K562 (cell line): ENCODE measurements around the gene GREB1.
A peak's percentile ranks its signal among the peaks of the same experiment; 100 is the strongest.

Source experiments
- ELF4 ChIP-seq: fragments of 450-650 bp; formaldehyde crosslinking; IDR thresholded peaks from 2 replicates; pipeline ENCODE4 v1.4.0; 2022; ENCODE audit warnings: missing genetic modification characterization
- PHF8 ChIP-seq: fragments of 200-600 bp; sonication (generic); IDR thresholded peaks from 2 replicates; pipeline ENCODE4 v1.6.1; 2012; ENCODE audit warnings: mixed run types, mild to moderate bottlenecking, inconsistent platforms, low read length, moderate library complexity, borderline replicate concordance
- REST ChIP-seq, 2 experiments: fragments of 450-650 bp; formaldehyde crosslinking in 1 of 2; IDR thresholded peaks; 2 replicates each; pipeline versions ENCODE4 v1.4.0 to v1.6.1; 2014 to 2020; ENCODE audit warnings: mild to moderate bottlenecking in 2 of 2, borderline replicate concordance in 1 of 2, low read depth in 1 of 2
- SMAD1 ChIP-seq: fragments of 150-350 bp; IDR thresholded peaks from 2 replicates; pipeline ENCODE4 v1.6.1; 2014; ENCODE audit warnings: low read length, low read depth; ENCODE audit not compliant: partially characterized antibody
- ZNF134 ChIP-seq: fragments of 250-450 bp; sonication (Bioruptor Pico); conservative IDR thresholded peaks from 2 replicates; pipeline ENCODE4 v1.4.0; 2020
- ZNF830 ChIP-seq: fragments of 250-450 bp; sonication (Bioruptor Pico); IDR thresholded peaks from 2 replicates; pipeline ENCODE4 v1.5.0; 2021; ENCODE audit warnings: mild to moderate bottlenecking
- TF ChIP-seq, protein P1 (sequence below), 2 experiments: fragments of 450-650 bp; IDR thresholded peaks; 2 replicates each; pipeline ENCODE4 v1.6.1; 2016; ENCODE audit warnings: mild to moderate bottlenecking in 2 of 2, borderline replicate concordance in 1 of 2, low read depth in 1 of 2, moderate library complexity in 1 of 2
- TF ChIP-seq, protein P2 (sequence below), 3 experiments: IDR thresholded peaks in 2 of 3; conservative IDR thresholded peaks in 1 of 3; 2 replicates each; pipeline ENCODE4 v1.5.1; 2011 to 2012; ENCODE audit warnings: low read length in 3 of 3, mild to moderate bottlenecking in 3 of 3, control low read depth in 2 of 3, improper control_type of control experiment in 1 of 3, inconsistent platforms in 1 of 3, low read depth in 1 of 3, mixed read lengths in 1 of 3, moderate library complexity in 1 of 3; ENCODE audit not compliant: insufficient read depth in 2 of 3

- no peak for TF ChIP-seq ZNF134 (CRISPR knock-in tag)
- no peak for TF ChIP-seq PHF8
- no peak for TF ChIP-seq SMAD1
- TF ChIP-seq REST (IDR thresholded peaks at IDR 0.05; ENCODE audit: borderline replicate concordance): peak; percentile 77
- TF ChIP-seq REST (CRISPR knock-in tag; IDR thresholded peaks at IDR 0.05; ENCODE audit: low read depth): no peak
- TF ChIP-seq, protein P1, sequence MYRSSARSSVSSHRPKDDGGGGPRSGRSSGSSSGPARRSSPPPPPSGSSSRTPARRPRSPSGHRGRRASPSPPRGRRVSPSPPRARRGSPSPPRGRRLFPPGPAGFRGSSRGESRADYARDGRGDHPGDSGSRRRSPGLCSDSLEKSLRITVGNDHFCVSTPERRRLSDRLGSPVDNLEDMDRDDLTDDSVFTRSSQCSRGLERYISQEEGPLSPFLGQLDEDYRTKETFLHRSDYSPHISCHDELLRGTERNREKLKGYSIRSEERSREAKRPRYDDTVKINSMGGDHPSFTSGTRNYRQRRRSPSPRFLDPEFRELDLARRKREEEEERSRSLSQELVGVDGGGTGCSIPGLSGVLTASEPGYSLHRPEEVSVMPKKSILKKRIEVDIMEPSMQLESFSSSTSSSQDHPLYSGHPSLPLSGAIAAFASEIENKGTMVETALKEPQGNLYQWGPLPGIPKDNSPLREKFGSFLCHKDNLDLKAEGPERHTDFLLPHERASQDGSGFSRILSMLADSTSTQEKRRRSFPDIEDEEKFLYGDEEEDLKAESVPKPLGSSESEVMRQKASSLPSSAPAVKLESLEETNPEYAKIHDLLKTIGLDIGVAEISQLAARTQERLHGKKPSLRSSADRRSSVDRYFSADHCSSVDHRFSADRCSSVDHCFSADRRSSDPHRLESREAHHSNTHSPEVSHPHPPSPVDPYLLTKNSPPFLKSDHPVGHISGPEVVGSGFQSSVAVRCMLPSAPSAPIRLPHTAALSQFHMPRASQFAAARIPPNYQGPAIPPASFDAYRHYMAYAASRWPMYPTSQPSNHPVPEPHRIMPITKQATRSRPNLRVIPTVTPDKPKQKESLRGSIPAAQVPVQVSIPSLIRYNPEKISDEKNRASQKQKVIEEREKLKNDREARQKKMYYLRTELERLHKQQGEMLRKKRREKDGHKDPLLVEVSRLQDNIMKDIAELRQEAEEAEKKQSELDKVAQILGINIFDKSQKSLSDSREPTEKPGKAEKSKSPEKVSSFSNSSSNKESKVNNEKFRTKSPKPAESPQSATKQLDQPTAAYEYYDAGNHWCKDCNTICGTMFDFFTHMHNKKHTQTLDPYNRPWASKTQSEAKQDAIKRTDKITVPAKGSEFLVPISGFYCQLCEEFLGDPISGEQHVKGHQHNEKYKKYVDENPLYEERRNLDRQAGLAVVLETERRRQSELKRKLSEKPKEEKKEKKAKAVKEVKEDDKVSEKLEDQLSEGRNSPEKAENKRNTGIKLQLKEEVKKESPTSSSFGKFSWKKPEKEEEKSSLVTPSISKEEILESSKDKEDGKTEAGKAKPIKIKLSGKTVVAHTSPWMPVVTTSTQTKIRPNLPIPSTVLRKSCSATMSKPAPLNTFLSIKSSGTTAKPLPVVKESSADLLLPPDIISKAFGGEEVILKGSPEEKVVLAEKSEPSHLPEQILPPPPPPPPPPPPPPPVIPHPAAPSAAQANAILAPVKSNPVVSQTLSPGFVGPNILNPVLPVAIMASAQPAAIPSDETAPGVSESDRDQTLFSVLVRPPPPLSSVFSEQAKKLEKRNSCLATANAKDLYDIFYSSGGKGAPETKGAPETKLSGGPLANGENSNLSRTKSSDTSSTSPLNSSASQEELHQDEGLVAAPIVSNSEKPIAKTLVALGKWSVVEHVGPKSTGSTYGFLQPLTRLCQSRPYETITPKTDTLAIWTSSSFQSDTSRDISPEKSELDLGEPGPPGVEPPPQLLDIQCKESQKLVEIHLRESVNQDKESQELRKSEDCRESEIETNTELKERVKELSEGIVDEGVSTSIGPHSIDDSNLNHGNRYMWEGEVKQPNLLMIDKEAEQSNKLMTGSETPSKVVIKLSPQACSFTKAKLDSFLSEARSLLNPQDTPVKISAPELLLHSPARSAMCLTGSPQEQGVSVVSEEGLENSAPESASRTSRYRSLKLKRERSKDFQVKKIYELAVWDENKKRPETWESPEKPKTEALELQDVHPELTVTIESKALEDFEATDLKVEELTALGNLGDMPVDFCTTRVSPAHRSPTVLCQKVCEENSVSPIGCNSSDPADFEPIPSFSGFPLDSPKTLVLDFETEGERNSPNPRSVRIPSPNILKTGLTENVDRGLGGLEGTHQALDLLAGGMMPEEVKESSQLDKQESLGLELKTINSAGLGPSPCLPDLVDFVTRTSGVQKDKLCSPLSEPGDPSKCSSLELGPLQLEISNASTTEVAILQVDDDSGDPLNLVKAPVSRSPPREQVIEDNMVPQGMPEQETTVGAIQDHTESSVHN (IDR thresholded peaks at IDR 0.05; ENCODE audit: borderline replicate concordance in 1 of 2, low read depth in 1 of 2): no peak
- no peak for TF ChIP-seq ZNF830
- no peak for TF ChIP-seq ELF4 (CRISPR knock-in tag)
- TF ChIP-seq, protein P2, sequence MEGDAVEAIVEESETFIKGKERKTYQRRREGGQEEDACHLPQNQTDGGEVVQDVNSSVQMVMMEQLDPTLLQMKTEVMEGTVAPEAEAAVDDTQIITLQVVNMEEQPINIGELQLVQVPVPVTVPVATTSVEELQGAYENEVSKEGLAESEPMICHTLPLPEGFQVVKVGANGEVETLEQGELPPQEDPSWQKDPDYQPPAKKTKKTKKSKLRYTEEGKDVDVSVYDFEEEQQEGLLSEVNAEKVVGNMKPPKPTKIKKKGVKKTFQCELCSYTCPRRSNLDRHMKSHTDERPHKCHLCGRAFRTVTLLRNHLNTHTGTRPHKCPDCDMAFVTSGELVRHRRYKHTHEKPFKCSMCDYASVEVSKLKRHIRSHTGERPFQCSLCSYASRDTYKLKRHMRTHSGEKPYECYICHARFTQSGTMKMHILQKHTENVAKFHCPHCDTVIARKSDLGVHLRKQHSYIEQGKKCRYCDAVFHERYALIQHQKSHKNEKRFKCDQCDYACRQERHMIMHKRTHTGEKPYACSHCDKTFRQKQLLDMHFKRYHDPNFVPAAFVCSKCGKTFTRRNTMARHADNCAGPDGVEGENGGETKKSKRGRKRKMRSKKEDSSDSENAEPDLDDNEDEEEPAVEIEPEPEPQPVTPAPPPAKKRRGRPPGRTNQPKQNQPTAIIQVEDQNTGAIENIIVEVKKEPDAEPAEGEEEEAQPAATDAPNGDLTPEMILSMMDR (IDR thresholded peaks at IDR 0.05 in 2 of 3, conservative IDR thresholded peaks at IDR 0.05 in 1 of 3; ENCODE audit: insufficient read depth in 2 of 3, low read depth in 1 of 3, low read length in 3 of 3): peak; percentile 93 to 98 (median 97)
These were observed 50.1 kb downstream of the GREB1 start for GRCh38 chr2:11583840-11584524.
